Endothelial cell of hepatic sinusoid (primary cell): ENCODE measurements around the gene GORASP1.

Experiments used
- in situ Hi-C: cut with HindIII; loops from 2 replicates; pipeline ENCODE4 v1.10.0; 2017; ENCODE audit warnings: low sequenced_read_pairs

The GORASP1 gene

GRCh38 chr3:39107388-39108199 is at the start of gene GORASP1, which contains the start of gene TTC21A:
Gene GORASP1, minus strand, starts transcription at chr3:39107627. Its CDS starts 86 bp downstream, at chr3:39107541.
Gene TTC21A, plus strand, starts transcription at chr3:39107680. Its CDS starts 158 bp downstream, at chr3:39107838.
- in situ Hi-C loops, result loop anchor here (5.0 kb wide), 1 partner anchor 85 kb away; the partner anchor contains the start of gene XIRP1

DNA sequence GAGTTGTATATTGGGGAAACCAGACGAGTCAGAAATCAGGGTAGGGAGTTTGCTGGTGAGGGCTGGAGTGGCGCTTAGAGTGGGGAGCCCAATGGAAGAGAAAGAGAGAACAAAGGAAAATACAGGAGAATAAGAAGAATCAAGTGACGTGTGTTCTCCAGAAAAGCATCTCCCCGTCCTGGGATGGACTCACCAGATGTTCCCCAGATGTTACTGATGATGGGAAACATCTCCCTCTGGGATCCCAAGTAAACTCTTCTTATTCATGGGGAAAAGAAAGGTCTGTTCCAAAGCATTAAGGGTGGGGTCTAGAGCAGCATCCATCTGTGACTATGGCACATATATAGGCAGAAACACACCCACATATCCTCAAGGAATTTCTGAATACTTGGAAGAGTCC is 49.0 kb upstream of the GORASP1 start:
- in situ Hi-C loops, result no loop called here

- in situ Hi-C loops, result no loop called here
These were observed 47.0 kb upstream of the GORASP1 start for GRCh38 chr3:39154280-39155021.

- in situ Hi-C loops, result no loop called here
These were observed 46.5 kb upstream of the GORASP1 start for GRCh38 chr3:39153977-39154279.

GRCh38 chr3:39150803-39151631 is 43.6 kb upstream of the GORASP1 start:
- in situ Hi-C loops, result no loop called here

DNA sequence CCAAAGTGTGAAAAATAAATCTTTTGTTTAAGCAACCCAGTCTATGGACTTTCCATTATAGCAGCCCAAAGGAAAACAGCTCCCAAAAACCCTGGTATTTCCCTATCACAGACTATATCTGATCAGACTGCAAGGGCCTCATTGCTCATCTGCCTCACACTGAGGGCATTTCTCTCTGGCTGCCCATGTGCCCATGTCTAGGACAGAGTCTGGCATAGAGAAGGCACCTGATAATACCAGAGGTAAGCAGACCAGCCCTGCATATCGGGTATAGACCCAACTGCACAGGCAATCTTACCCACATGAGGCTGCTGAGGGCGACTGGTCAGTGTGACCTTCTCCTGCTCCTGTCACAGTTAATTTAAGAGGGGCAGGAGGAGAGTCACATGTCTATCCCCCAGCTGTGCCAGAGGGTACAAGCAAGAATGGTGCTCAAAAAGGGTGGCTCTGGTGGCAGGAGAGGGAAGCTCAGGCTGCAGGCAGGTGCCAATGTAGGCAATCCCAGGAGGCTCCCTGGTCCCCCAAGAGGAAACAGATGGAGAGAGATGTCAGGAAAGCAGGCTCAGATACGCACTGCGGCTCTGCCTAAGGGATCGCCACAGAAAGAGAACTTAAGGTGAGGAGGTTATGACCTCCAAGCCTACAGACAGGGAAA is 42.8 kb upstream of the GORASP1 start:
- in situ Hi-C loops, result no loop called here

DNA sequence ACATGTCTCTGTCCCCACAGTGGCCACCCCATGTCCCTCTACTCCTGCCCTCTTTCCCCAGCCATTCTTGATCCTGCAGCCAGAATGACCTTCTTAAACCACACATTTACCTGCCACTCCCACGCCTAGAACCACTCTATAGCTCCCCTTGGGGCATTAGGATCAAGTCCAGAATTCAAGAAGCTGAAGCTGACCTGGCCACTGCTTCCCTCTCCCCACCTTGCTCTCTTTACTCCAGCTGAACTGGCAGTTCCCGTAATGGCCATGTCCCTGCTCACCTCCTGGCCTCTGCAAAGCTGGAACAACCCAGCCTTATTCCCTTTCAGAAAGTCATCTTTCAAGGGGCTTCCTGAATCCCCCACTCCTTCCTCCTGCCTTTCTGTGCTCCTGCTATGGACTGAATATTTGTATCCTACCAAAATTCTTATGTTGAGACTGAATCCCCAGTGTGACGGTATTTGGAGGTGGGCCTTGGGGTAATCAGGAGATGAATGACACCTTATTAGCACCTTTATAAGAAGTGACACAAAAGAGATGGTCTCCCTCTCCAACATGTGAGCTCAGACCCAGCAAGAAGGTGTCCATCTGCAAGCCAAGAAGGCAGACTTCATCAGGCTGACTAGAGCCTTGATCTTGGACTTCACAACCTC is 42.2 kb upstream of the GORASP1 start:
- in situ Hi-C loops, result no loop called here

DNA sequence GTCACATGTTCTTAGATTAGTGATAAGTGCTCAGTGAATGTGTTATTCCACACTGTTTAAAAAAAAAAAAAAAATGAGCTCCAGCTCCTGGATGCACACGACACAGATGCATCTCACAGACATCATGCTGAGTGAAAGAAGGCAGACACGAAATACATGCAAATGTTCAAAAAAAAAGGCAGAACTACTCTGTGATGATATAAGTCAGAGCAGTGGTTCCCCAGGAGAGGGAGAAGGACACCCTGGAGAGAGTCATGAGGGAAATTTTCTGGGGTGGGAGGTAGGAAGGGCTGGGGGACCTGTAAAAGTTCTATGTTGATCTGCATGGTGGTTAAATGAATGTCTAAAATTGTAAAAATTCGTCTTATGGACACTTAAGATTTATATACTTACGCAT is 41.6 kb upstream of the GORASP1 start:
- in situ Hi-C loops, result no loop called here

DNA sequence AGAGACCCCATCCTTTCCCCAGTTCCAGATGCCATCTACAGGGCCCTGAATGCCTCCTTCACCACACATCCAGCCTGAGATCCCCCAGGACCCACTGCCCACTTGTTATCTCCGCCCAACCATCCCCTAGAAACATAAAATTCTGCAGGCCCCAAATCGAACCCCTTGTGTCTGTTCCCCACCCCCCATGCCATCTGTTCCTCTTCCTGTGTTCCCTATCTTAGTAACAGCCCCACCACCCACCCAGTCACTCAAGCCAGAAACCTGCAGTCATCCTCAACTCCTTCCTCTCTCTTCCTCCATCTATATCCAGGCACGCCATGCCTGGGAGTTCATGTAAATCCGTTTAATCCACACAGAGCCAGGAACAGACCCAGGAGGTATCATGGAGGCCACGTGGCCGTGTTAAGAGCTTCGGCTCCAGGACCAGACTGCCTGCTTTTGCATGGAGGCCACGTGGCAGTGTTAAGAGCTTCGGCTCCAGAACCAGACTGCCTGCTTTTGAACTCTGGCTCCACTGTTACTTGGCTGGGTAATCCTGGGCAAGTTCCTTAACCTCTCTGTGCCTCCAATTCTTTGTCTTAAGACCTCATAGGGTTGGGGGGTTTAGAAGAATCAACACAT is 41.1 kb upstream of the GORASP1 start:
- in situ Hi-C loops, result no loop called here

DNA sequence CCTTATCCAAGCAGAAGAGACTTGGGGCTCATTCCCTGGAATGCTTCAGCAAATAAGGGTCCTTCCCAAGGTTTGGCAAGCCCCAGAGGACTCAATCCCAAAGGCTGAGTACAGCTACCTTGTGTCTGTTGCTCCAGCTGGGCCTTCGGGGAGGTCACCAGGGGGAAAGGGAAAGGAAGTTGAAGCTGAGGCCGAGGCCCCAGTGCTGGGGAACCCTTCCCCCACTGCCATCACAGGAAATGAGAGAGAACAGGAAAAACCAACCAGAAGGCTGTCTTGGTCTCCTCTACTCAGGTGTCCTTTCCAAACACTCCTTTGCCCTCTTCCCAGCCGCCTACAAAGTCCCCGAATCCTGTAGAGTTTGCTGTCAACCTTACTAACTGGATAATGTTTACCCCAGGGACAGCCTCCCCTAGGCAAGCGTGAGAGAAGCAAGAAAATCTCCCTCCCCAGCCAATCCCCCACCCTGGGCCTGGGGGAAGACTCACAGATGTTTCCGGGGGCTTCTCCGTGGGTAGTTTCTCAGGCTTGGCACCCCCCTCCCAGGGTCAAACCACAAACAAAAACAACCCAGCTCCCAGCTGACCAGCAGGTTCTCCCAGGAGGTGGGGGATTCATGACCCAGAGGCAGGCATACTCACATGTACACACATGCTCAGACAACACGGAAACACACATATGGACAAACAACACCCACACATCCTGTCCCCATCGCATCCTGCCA is 40.4 kb upstream of the GORASP1 start:
- in situ Hi-C loops, result no loop called here

DNA sequence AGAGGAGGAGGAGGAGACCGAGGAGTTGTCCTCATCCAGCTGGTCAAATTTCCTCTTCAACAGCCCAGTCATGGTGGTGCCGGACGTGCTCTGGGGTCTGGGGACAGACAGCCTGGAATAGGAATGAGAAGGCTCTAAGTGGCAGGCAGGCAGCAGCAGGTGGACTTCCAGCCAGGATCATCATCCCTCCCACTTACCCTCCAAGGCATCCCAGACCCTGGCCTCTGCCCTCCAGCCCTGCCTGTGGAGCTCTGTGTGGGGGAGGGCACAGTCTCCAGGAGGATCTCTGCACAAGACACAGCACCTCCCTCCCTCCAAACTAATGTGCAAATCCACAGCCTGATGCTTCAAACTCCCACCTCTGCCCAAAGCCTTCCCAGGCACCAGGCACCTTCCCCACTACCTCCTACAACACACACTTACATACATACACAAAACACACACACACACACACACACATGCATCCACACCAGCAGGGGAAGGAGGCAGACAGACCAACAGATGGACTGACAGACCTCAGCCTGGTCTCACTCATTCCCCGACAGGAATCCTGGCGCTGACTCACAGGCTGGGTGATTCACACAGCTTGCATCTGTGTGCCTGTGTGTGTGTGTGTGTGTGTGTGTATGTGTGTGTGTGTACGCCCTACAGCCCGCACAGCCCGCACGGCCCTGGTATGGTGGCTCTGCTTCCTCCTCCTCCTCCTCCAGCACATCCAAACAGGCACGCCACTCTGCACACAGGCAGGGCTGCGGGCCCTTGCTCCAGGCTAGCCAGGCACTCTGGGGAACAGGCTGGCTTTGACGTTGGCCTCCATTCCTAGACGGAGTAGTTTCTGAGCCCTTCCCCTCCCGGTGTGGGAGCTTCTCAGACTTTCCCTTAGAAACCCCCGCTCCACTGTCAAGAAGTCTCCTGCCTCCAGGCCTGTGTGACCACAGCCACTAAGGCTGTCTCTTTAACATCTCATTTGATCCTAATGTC is 39.5 kb upstream of the GORASP1 start:
- in situ Hi-C loops, result no loop called here

DNA sequence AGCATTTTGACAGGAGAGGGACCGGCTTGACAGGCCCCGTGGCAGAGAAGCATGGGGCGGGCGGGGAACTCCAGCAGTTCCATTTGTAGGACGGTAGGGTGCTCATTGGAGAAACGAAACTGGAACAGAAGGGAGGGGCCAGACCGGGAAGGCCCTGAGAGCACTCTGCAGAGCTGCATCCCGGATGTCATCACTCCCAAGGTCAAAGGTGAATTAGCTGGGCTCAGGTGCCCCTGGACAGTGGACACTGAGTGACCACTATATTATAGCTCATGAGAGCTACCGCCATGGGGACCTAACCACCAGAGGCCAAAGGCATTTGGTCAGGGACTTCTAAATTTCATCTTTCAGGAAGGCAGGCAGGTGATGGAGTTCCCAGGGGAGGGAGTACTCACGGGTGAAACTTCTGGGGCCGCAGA is 38.7 kb upstream of the GORASP1 start:
- in situ Hi-C loops, result no loop called here

GRCh38 chr3:39144748-39145380 is 37.4 kb upstream of the GORASP1 start:
- in situ Hi-C loops, result no loop called here

DNA sequence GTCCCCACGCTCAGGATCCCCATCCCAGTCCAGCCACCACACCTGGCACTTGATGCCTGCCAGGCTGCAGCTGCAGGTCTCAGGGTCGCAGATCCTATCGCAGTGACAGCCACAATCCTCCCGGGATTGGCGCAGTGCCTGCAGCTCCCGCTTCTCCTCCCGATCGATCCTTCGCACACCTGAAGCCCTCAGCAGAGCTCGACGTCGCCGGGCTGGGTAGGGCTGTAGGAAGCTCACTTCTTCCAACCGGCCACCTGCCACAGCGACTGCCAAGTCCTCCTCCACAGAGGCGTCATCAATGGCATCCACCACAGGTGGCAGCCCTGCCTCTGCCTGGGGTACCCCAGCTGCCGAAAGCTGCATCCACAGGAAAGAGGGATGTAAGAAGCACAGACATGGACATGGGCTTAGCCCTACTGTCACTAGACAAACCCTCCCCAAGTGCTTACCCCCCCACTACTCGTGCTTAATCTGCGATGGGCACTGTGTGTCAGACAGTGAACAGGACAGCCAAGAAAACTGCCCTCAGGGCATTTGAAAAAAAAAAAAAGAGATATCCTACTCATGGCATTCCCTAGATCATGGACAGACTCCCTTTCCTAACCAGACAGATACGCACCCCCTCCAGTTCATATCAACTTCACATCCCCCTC is 36.8 kb upstream of the GORASP1 start:
- in situ Hi-C loops, result no loop called here

DNA sequence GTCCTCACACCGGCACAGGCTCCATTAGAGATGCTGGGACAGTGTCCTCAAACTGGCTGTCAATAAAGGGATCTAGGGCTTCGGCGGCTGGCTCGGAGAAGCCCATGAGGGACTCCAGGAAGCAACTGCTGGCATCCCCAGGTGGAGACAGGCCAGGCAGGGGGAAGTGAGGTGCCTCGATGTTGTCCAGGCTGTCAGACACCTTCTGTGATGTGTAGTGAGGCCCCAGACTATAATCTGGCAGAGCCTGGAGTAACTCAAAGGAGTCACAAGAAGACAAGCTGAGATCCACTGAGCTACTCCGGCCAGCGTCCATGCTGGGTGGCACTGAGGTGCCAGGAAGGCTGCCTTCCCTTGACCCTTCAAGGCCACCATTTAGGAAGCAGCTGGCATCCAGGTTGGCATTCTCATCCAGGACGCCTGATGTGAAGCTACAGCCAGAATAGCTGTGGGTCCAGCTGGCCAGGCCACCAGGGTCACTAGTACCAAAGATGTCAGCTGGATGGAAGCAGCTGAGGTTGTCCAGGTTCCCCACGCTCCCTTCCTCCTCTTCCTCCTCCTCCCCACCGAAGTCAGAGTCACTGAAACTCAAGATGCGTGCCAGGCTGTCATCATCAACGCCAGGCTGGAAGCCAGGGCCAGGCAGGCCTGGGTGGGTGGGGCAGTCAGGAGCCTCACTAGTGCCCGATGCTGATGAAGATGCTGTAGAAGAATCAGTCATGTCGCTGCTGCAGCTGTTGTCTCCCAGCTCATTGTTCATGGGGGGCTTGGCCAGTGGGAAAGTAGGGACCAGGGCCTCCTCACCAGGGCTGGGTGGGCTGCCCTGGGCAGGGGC is 35.8 kb upstream of the GORASP1 start:
- in situ Hi-C loops, result no loop called here

DNA sequence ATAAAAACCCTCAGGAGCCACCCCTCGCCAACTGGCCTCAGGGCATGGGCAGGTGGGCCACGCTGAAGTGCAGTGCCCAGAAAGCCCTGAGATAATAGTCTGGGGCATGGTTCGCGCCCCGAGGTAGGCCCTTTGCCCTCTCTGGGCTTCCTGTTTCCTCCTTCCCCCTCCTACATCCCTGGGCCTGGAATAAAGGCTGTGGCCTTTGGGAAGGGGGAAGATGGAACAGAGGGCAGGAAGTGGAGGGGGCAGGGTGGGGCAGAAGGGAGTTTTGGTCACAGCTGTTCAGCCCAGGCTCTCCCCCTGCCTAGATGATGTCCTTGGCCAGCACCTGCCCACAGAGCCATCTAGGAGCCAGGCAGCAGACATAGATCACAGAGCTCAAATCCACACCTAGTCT is 34.6 kb upstream of the GORASP1 start:
- in situ Hi-C loops, result no loop called here
